OCI-LY1 (cell line): ENCODE results near the gene TRIM7.
A peak's percentile ranks its signal among the peaks of the same experiment; 100 is the strongest.

Experiments used
- H2AFZ ChIP-seq: fragments of 200-600 bp; sonication (generic), shearing (Covaris generic); 2 replicates; pipeline ENCODE4 v1.6.0; 2014; ENCODE audit warnings: antibody characterized with exemption, mild to moderate bottlenecking, low read length
- H3F3A ChIP-seq: fragments of 200-600 bp; sonication (generic), shearing (Covaris generic); 2 replicates; pipeline ENCODE4 v1.6.0; 2014; ENCODE audit warnings: mild to moderate bottlenecking, antibody characterized with exemption, low read length, moderate library complexity; ENCODE audit not compliant: insufficient read depth
- H3K27ac ChIP-seq: fragments of 200-600 bp; sonication (generic); 2 replicates; pipeline ENCODE4 v1.5.1; 2014; ENCODE audit warnings: low read length, mixed run types, mild to moderate bottlenecking, low read depth; ENCODE audit not compliant: poor library complexity, severe bottlenecking
- H3K27me3 ChIP-seq: fragments of 200-600 bp; sonication (generic); 2 replicates; pipeline ENCODE4 v1.6.0; 2014; ENCODE audit warnings: antibody characterized with exemption, mild to moderate bottlenecking, low read length, moderate library complexity; ENCODE audit not compliant: insufficient read depth
- H3K36me3 ChIP-seq: fragments of 200-600 bp; sonication (generic); 2 replicates; pipeline ENCODE4 v1.6.1; 2014; ENCODE audit warnings: mild to moderate bottlenecking, antibody characterized with exemption, low read length, moderate library complexity, mixed read lengths; ENCODE audit not compliant: insufficient read depth
- H3K4me1 ChIP-seq: fragments of 200-600 bp; sonication (generic); 2 replicates; pipeline ENCODE4 v1.5.1; 2014; ENCODE audit warnings: mild to moderate bottlenecking, low read length, moderate library complexity; ENCODE audit not compliant: insufficient read depth, severe bottlenecking
- H3K4me2 ChIP-seq: fragments of 200-600 bp; sonication (generic), shearing (Covaris generic); 2 replicates; pipeline ENCODE4 v1.6.1; 2014; ENCODE audit warnings: low read length
- H3K4me3 ChIP-seq: fragments of 200-600 bp; sonication (generic); 2 replicates; pipeline ENCODE4 v1.5.1; 2014; ENCODE audit warnings: low read length, low read depth, mild to moderate bottlenecking, mixed read lengths; ENCODE audit not compliant: poor library complexity, severe bottlenecking
- H3K79me2 ChIP-seq: fragments of 200-600 bp; shearing (Covaris generic); 2 replicates; pipeline ENCODE4 v1.6.1; 2016; ENCODE audit warnings: mixed run types, low read length, mixed read lengths; ENCODE audit not compliant: insufficient read depth
- H3K9ac ChIP-seq: fragments of 200-600 bp; sonication (generic), shearing (Covaris generic); 2 replicates; pipeline ENCODE4 v1.6.1; 2014; ENCODE audit warnings: mild to moderate bottlenecking, low read length, mixed read lengths
- H3K9me2 ChIP-seq: fragments of 200-600 bp; sonication (generic), shearing (Covaris generic); 2 replicates; pipeline ENCODE4 v1.6.1; 2014; ENCODE audit warnings: low read depth, mild to moderate bottlenecking, low read length, mixed read lengths
- H3K9me3 ChIP-seq: fragments of 200-600 bp; shearing (Covaris generic); 2 replicates; pipeline ENCODE4 v1.6.1; 2014; ENCODE audit warnings: low read length, mixed read lengths
- H4K20me1 ChIP-seq: fragments of 200-600 bp; sonication (generic), shearing (Covaris generic); 2 replicates; pipeline ENCODE4 v1.6.0; 2016; ENCODE audit warnings: mild to moderate bottlenecking, low read length; ENCODE audit not compliant: insufficient read depth
- CTCF ChIP-seq: fragments of 200-600 bp; sonication (generic), shearing (Covaris generic); IDR thresholded peaks from 2 replicates; pipeline ENCODE4 v1.5.1; 2017; ENCODE audit warnings: mild to moderate bottlenecking, antibody characterized with exemption, low read length, moderate library complexity, mixed read lengths
- EZH2 ChIP-seq: fragments of 200-600 bp; sonication (generic), shearing (Covaris generic); IDR thresholded peaks from 2 replicates; pipeline ENCODE4 v1.8.0; 2017; ENCODE audit warnings: borderline replicate concordance, mixed run types, mild to moderate bottlenecking, antibody characterized with exemption, low read length, moderate library complexity, mixed read lengths

The TRIM7 gene

DNA sequence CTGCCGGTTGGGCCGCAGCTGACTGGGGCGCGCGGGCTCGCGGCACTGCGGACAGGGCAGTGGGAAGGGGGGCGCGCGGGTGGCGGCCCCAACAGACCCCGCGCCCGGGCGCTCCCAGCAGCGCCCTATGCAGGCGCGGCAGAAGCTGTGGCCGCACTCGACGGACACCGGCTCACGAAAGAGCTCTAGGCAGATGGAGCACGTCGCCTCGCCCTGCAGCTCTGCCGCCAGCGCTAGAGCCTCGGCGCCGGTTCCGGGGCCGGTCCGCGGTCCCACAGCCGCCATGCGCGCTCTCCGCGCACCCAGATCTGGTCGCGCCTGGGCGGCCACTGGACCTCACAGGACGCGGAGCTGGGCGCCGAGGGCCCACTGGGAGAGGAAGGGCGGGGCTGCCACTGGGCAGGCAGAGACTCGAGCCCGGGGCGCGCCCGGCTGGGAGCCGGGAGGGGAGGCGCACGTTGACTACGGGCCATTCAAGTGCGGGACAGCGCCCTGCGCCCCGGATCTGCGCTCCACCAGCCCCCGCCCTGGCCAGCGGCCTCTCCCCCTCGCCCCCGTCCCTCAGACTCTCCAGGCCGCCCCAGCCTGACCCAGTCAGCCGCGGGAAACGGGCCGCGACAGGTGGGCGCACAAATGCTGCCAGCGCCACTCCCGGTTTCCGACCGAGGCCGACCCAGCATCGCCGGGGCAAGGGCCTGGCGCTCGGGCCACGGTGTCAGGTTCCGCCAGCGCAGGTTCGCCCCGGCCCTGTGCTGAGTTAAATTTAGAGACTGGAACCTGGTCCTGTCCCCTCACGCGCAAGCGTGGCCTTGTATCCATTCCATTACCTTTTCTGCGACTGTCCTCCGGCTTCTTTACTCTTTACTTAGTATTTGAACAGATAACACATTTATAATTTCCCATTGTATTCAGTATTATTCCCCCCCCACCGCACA is at the start of gene TRIM7:
TSS of gene TRIM7 (minus strand) at position 371 of the 935 bp plus-strand sequence. CDS start at position 285, 86 bp downstream.
- Histone ChIP-seq H3K27me3 (peaks cover 8% of the 10 kb centered on the region; the same call in 1 of the 2 replicates), H3K36me3 (no peaks in the 10 kb centered on the region), H3K79me2 (no peaks in the 10 kb centered on the region), H3K4me1 (peaks cover 29% of the 10 kb centered on the region), H3K9me2 (no peaks in the 10 kb centered on the region), H2AFZ (no peak within 1 kb of the TSS), H3K4me3 (peak within 1 kb of the TSS; percentile 74), H3K9me3 (no peaks in the 10 kb centered on the region), H3K4me2 (peak within 1 kb of the TSS; percentile 89), H4K20me1 (no peaks in the 10 kb centered on the region), H3K9ac (peak within 1 kb of the TSS; percentile 60), H3F3A (no peaks in the 10 kb centered on the region), H3K27ac (no peak within 1 kb of the TSS)
- TF ChIP-seq EZH2, result no peak
- TF ChIP-seq CTCF, result no peak

- Histone ChIP-seq H3K9me3 (no peaks in the 10 kb centered on the region), H2AFZ (no peak overlapping the region), H3K36me3 (peaks cover 10% of the 10 kb centered on the region), H3K9ac (peak overlapping the region; percentile 67), H3F3A (no peaks in the 10 kb centered on the region), H3K27ac (peak overlapping the region; percentile 84), H3K27me3 (no peaks in the 10 kb centered on the region), H3K4me2 (peak overlapping the region; percentile 90), H3K4me1 (peaks cover 65% of the 10 kb centered on the region), H3K9me2 (no peaks in the 10 kb centered on the region), H4K20me1 (no peaks in the 10 kb centered on the region), H3K4me3 (peak overlapping the region; percentile 96), H3K79me2 (peaks cover 14% of the 10 kb centered on the region)
- TF ChIP-seq EZH2 (no peak), CTCF (no peak)
Measured at GRCh38 chr5:181248277-181248676, 43.3 kb upstream of the TRIM7 start.

GRCh38 chr5:181246276-181247049 is 41.5 kb upstream of the TRIM7 start:
- no peaks in the 10 kb centered on the region for H3K9me2 ChIP-seq
- H3K27ac ChIP-seq, result peak overlapping the region; percentile 94
- peaks cover 26% of the 10 kb centered on the region for H3K79me2 ChIP-seq
- H3K9me3 ChIP-seq, result no peaks in the 10 kb centered on the region
- peaks cover 71% of the 10 kb centered on the region for H3K4me1 ChIP-seq
- H2AFZ ChIP-seq, result no peak overlapping the region
- H3K4me3 ChIP-seq, result peak overlapping the region; percentile 96
- H3K36me3 ChIP-seq, result peaks cover 20% of the 10 kb centered on the region
- H4K20me1 ChIP-seq, result no peaks in the 10 kb centered on the region
- no peaks in the 10 kb centered on the region for H3K27me3 ChIP-seq
- H3K9ac ChIP-seq, result peak overlapping the region; percentile 99
- H3K4me2 ChIP-seq, result peak overlapping the region; percentile 90
- H3F3A ChIP-seq, result no peaks in the 10 kb centered on the region
- no peak for TF ChIP-seq CTCF
- no peak for TF ChIP-seq EZH2
